Epithelial cell of umbilical artery (primary cell): Measurements from ENCODE around the gene GP5. TPM values are rescaled to one million over a fixed set of nuclear protein-coding genes. Genes with fewer than 3 reads are reported as not detected.

Experiments
- total RNA-seq: library from RNA; depleted of rRNA; stranded (reverse); fragments of >200 nt; gene quantifications from 2 replicates; pipeline ENCODE4 v1.2.3, GENCODE V29; 2014

Gene GP5, protein sequence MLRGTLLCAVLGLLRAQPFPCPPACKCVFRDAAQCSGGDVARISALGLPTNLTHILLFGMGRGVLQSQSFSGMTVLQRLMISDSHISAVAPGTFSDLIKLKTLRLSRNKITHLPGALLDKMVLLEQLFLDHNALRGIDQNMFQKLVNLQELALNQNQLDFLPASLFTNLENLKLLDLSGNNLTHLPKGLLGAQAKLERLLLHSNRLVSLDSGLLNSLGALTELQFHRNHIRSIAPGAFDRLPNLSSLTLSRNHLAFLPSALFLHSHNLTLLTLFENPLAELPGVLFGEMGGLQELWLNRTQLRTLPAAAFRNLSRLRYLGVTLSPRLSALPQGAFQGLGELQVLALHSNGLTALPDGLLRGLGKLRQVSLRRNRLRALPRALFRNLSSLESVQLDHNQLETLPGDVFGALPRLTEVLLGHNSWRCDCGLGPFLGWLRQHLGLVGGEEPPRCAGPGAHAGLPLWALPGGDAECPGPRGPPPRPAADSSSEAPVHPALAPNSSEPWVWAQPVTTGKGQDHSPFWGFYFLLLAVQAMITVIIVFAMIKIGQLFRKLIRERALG
- not detected in 2 replicates for total RNA-seq

DNA sequence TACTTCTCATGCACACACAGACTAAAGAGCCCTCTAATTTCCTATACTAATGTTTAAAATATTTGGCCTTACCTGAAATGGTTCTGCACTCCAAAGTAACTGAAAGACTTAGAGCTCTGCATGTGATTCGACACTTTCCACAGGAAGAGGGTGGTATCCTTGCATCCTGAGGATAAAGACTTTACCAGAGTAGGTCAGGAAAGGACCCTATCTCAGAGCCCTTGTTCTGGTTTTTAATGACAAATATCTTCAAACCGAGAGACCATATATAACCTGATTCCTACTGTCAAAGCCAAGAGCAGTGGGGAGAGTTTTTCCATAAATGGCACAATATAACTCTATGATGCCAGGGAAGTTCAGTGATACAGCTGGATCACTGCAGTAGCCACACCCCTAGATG is at the start of gene GP5:
TSS of gene GP5 (minus strand) at position 101 of the 400 bp plus-strand sequence. CDS start 984 bp downstream, outside the sequence.

DNA sequence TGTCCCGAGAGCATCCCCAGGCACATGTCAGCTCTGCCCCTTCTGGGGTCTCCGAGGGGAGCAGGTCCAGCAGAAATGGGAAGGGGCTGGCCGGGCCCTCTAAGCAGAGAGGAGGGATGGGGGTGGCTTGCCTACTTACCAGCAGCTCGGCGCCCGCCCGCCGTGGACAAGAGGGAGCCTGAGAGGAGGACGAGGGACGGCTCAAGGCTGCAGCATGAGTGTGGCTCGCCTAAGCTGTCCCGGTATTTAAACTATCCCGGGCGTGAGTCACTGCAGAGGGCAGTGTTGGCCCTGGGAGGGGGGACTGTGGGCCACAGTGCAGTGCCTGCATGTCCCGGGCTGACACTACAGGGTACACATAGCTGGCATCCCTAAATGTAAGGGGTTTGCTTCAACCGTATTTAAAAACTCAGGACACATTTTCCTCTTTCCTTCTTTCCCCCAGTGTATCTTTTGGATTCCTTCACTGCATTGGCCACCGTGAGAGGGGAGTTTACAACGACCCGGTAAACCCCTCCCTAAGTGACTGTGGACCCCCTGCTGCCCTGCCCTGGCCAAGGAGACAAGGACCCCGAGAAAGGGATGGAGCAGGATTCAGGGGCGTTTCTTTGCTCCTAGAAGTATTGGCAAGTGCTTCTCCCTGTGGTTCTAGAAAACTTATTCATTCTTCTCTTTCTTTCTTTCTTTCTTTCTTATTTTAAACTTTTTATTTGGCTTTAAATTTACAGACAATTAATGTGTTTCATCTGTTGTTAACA is 29.4 kb downstream of the GP5 start, which contains the start of gene LRRC15:
TSS of gene LRRC15 (minus strand) at position 222 of the 758 bp plus-strand sequence. CDS start 8,700 bp downstream, outside the sequence.

DNA sequence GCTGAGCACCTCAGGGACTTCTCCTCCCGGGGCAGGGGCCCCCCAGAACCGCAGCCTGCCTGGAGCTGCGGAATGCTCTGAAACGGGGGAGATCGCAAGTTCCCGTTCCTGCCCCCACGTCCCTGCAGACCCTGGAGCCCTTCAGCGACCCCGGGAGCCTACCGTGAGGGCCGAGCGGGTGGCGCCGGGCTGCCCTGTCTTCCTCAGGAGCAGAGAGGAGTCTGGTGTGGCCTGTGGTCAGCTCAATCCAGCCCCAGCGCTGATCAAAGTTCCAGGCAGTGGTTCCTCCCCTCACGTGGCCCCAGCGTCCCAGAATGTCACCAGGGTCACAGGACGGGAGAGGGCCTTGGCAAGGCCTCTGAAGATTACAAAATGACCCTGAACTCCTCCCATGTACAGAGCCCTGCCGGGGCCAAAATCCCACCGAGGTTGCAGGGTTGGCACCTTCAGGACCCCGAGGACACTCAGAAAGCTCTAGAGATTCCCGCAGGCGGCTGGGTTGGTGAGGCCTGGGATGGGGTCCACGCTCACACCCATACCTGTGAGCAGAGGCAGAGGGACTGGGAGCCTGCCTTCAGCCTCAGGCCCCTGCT is 47.9 kb downstream of the GP5 start, which contains the start of gene CPN2:
TSS of gene CPN2 (minus strand) at position 249 of the 593 bp plus-strand sequence. CDS start 8,626 bp downstream, outside the sequence.

Other genes starting within 250 kb of the GP5 start
- not detected in 2 replicates for gene CPN2, start 47.9 kb downstream of the GP5 start, total RNA-seq
- not detected in 2 replicates for gene LRRC15, start 29.5 kb downstream of the GP5 start, total RNA-seq
- 134 and 169 TPM in 2 replicates for gene ATP13A3, start 87.7 kb upstream of the GP5 start, total RNA-seq
- gene TMEM44, start 234.2 kb upstream of the GP5 start, total RNA-seq = 16.6 and 42.7 TPM in 2 replicates